K562 (cell line): ENCODE data around the gene PLCB4. TPM values are rescaled to one million over a fixed set of nuclear protein-coding genes. Genes with fewer than 3 reads are reported as not detected.

ENCODE experiments used
- ATAC-seq: fragments of 200-7000 bp; cut with Tn5 transposase; 3 replicates; pipeline ENCODE4 v1.9.1; 2020; ENCODE audit warnings: moderate library complexity
- BruUV-seq: library from RNA; stranded (reverse); fragments of 400-500 nt; replicated peaks from 2 replicates; lab custom pipeline; 2021; lab: Mats Ljungman, UMichigan
- CTCF ChIA-PET: fragments of 300-600 bp; formaldehyde crosslinking; extraction: SDS; loops from one replicate; lab custom pipeline; 2021; ENCODE audit warnings: low intra/inter-chr PET ratio; lab: Yijun Ruan, JAX
- POLR2A ChIA-PET: fragments of 300-600, 350-650 bp; sonication (Branson Sonifier 250); formaldehyde crosslinking; extraction: SDS; loops from one replicate; lab custom pipeline; 2021; ENCODE audit warnings: antibody characterized with exemption, inconsistent platforms; lab: Yijun Ruan, JAX
- DNase-seq, 4 experiments: peaks; one replicate each; pipeline versions ENCODE4 v3.0.0 to v3.0.0-alpha.2; 2011 to 2018; ENCODE audit warnings: low spot score in 3 of 4, mixed read lengths in 3 of 4; ENCODE audit errors: extremely low read depth in 1 of 4
- FAIRE-seq: peaks from 2 replicates; lab custom pipeline; 2011; peaks lifted over from hg19 to GRCh38; lab: Jason Lieb, UNC
- H2AFZ ChIP-seq: 2 replicates; pipeline ENCODE4 v1.6.0; 2011; ENCODE audit warnings: low read depth, low read length, control low read depth, inconsistent platforms
- H3K27ac ChIP-seq: fragments of 200-600 bp; 3 replicates; pipeline ENCODE4 v1.8.0; 2011; ENCODE audit warnings: low read depth, mild to moderate bottlenecking, control low read depth, inconsistent platforms, low read length, moderate library complexity, mixed read lengths; ENCODE audit errors: extremely low read depth
- H3K27me3 ChIP-seq, 2 experiments: fragments of 300-600 bp in 1 of 2; 2 replicates in 1 of 2; 3 replicates in 1 of 2; pipeline versions ENCODE4 v1.6.0 to v1.8.0; 2011; ENCODE audit warnings: inconsistent platforms in 2 of 2, low read length in 2 of 2, mild to moderate bottlenecking in 1 of 2, mixed read lengths in 1 of 2, moderate library complexity in 1 of 2; ENCODE audit not compliant: control insufficient read depth in 2 of 2, insufficient read depth in 2 of 2
- H3K36me3 ChIP-seq: fragments of 300-600 bp; 3 replicates; pipeline ENCODE4 v1.8.0; 2011; ENCODE audit warnings: mild to moderate bottlenecking, low read length, inconsistent platforms; ENCODE audit not compliant: control insufficient read depth, insufficient read depth
- H3K4me1 ChIP-seq, 2 experiments: fragments of 200-600 bp in 1 of 2; replicated peaks in 1 of 2; 2 replicates in 1 of 2; 3 replicates in 1 of 2; pipeline versions ENCODE4 v1.5.1 to v1.8.0; 2011; ENCODE audit warnings: inconsistent platforms in 2 of 2, low read length in 2 of 2, mild to moderate bottlenecking in 1 of 2, mixed read lengths in 1 of 2, moderate library complexity in 1 of 2; ENCODE audit not compliant: control insufficient read depth in 2 of 2, insufficient read depth in 2 of 2
- H3K4me2 ChIP-seq: 2 replicates; pipeline ENCODE4 v1.6.1; 2011; ENCODE audit warnings: low read length, control low read depth, inconsistent platforms, mixed read lengths; ENCODE audit not compliant: insufficient read depth
- H3K4me3 ChIP-seq: fragments of 200-600 bp; sonication (generic), shearing (Covaris generic); 2 replicates; pipeline ENCODE4 v1.5.1; 2016; ENCODE audit warnings: control low read depth, inconsistent platforms
- H3K79me2 ChIP-seq: fragments of 200-600 bp; 3 replicates; pipeline ENCODE4 v1.8.0; 2011; ENCODE audit warnings: low read length, inconsistent platforms; ENCODE audit not compliant: control insufficient read depth, insufficient read depth
- H3K9ac ChIP-seq, 2 experiments: 2 replicates each; pipeline versions ENCODE4 v1.6.0 to v1.6.1; 2011; ENCODE audit warnings: low read depth in 2 of 2, low read length in 2 of 2, control low read depth in 1 of 2, inconsistent platforms in 1 of 2, mild to moderate bottlenecking in 1 of 2, mixed read lengths in 1 of 2; ENCODE audit not compliant: insufficient read depth in 1 of 2
- H3K9me1 ChIP-seq: one replicate; pipeline ENCODE4 v1.6.0; 2011; ENCODE audit warnings: inconsistent platforms, mild to moderate bottlenecking, low read length, moderate library complexity; ENCODE audit not compliant: control insufficient read depth, insufficient read depth
- H3K9me3 ChIP-seq: replicated peaks from 2 replicates; pipeline ENCODE4 v1.5.1; 2011; ENCODE audit warnings: low read depth, low read length, inconsistent platforms; ENCODE audit not compliant: control insufficient read depth, insufficient read depth
- H4K20me1 ChIP-seq: replicated peaks from 2 replicates; pipeline ENCODE4 v1.6.1; 2011; ENCODE audit warnings: low read length, inconsistent platforms, mixed read lengths; ENCODE audit not compliant: control insufficient read depth, insufficient read depth
- HLTF ChIP-seq: fragments of 450-650 bp; IDR thresholded peaks from 2 replicates; pipeline ENCODE4 v1.6.1; 2016
- ID3 ChIP-seq, 2 experiments: fragments of 250-450 bp in 1 of 2; fragments of 450-650 bp in 1 of 2; sonication (Bioruptor Pico) in 1 of 2; IDR thresholded peaks; 2 replicates each; pipeline versions ENCODE4 v1.6.1 to v1.8.0; 2016 to 2021; ENCODE audit warnings: mild to moderate bottlenecking in 2 of 2, moderate library complexity in 2 of 2, missing compliant biosample characterization in 1 of 2, missing genetic modification characterization in 1 of 2
- RBBP5 ChIP-seq: fragments of 200-600 bp; sonication (generic); IDR thresholded peaks from 2 replicates; pipeline ENCODE4 v1.6.1; 2012; ENCODE audit warnings: borderline replicate concordance, mild to moderate bottlenecking, low read length, control low read depth, inconsistent platforms; ENCODE audit not compliant: insufficient read depth, poor library complexity, severe bottlenecking
- RHOXF2B ChIP-seq: fragments of 250-450 bp; sonication (Bioruptor Pico); conservative IDR thresholded peaks from 2 replicates; pipeline ENCODE4 v1.5.1; 2021
- THAP7 ChIP-seq: fragments of 250-450 bp; sonication (Bioruptor Pico); IDR thresholded peaks from 2 replicates; pipeline ENCODE4 v1.5.0; 2021
- ZBTB11 ChIP-seq, 3 experiments: fragments of 200-800 bp in 1 of 3; fragments of 250-450 bp in 1 of 3; fragments of 450-650 bp in 1 of 3; sonication (Bioruptor Pico) in 1 of 3; sonication (Bioruptor generic) in 1 of 3; formaldehyde crosslinking in 1 of 3; IDR thresholded peaks; 2 replicates each; pipeline versions ENCODE4 v1.6.1 to v1.8.0; 2016 to 2022; ENCODE audit warnings: mild to moderate bottlenecking in 2 of 3, missing genetic modification characterization in 2 of 3, missing compliant biosample characterization in 1 of 3, moderate library complexity in 1 of 3
- ZBTB43 ChIP-seq: sonication (generic); formaldehyde crosslinking; IDR thresholded peaks from 2 replicates; pipeline ENCODE4 v1.8.0; 2023; ENCODE audit warnings: mild to moderate bottlenecking, missing genetic modification reagents
- WGBS: fragments of 100-300 bp; shearing (Covaris generic); methylation state at CpG from one replicate; pipeline ENCODE4 v1.1.6; 2016; ENCODE audit warnings: low coverage, mixed read lengths; ENCODE audit not compliant: insufficient coverage; ENCODE audit errors: missing lambda C conversion rate; 5-methylcytosine and 5-hydroxymethylcytosine counted together
- in situ Hi-C: fragments of 300-500 bp; cut with MboI; formaldehyde crosslinking; loops from 4 replicates; pipeline ENCODE4 v1.15.0; 2018; ENCODE audit warnings: inconsistent platforms, mixed read lengths
- intact Hi-C: fragments of 100-400 bp; cut with micrococcal nuclease; formaldehyde crosslinking; loops from 2 replicates; pipeline ENCODE4 v1.14.2; 2022
- polyA plus RNA-seq, 8 experiments: library from polyadenylated mRNA; depleted of rRNA in 4 of 8; stranded (reverse) in 5 of 8; unstranded in 3 of 8; fragments of >200 nt; fragmentation: Nextera tagmentation in 2 of 8; fragmentation: Illumina TruSeq in 1 of 8; extraction: Ambion mirVana in 2 of 8; extraction: Trizol in 1 of 8; gene quantifications; 2 replicates each; pipeline versions ENCODE4 v1.2.1 to v1.2.3, GENCODE V29; 2011 to 2014; ENCODE audit warnings: inconsistent platforms in 1 of 8, missing spikeins in 1 of 8
- total RNA-seq, 7 experiments: library from RNA; depleted of rRNA in 6 of 7; stranded (reverse); fragments of >200 nt in 6 of 7; fragmentation: Illumina TruSeq in 2 of 7; extraction: Trizol in 2 of 7; gene quantifications; 2 replicates each; pipeline versions ENCODE4 v1.2.1 to v1.2.3, GENCODE V29; 2011 to 2021; ENCODE audit warnings: low replicate concordance in 1 of 7

The PLCB4 gene
- total and polyA plus RNA-seq, 9 of the 15 experiments (the other 6 are each of a cell fraction or from before 2014, with no cell fraction given) = 0.20 to 2.9 (median 0.52) TPM

- Histone ChIP-seq H3K9me1 (no peaks in the 10 kb centered on the region), H3K27ac (no peak overlapping the region), H3K9me3 (no peaks in the 10 kb centered on the region), H3K4me1 (no peaks in the 10 kb centered on the region), H3K9ac (no peak overlapping the region), H3K79me2 (no peaks in the 10 kb centered on the region), H2AFZ (no peak overlapping the region), H4K20me1 (no peaks in the 10 kb centered on the region), H3K27me3 (no peaks in the 10 kb centered on the region), H3K36me3 (no peaks in the 10 kb centered on the region), H3K4me3 (no peak overlapping the region), H3K4me2 (no peak overlapping the region)
- FAIRE-seq (no peak), DNase-seq (no peak), ATAC-seq (no peak)
- WGBS = 2% methylated on average over 4 of the region's 4 CpGs
- in situ Hi-C loops = no loop called here
- ChIA-PET POLR2A (no interaction called here), CTCF (no interaction called here)
- no peak for TF ChIP-seq RHOXF2B (CRISPR knock-in tag)
- intact Hi-C loops = no loop called here
- BruUV-seq = no TSS peak
These were observed 167.6 kb downstream of the PLCB4 start for GRCh38 chr20:9236458-9236857.

- Histone ChIP-seq H3K4me1 (no peaks in the 10 kb centered on the region), H3K79me2 (no peaks in the 10 kb centered on the region), H4K20me1 (no peaks in the 10 kb centered on the region), H3K4me3 (no peak overlapping the region), H3K9me1 (no peaks in the 10 kb centered on the region), H3K36me3 (no peaks in the 10 kb centered on the region), H3K9ac (no peak overlapping the region), H3K27ac (no peak overlapping the region), H3K9me3 (no peaks in the 10 kb centered on the region), H3K27me3 (no peaks in the 10 kb centered on the region), H2AFZ (no peak overlapping the region), H3K4me2 (no peak overlapping the region)
- in situ Hi-C loops = no loop called here
- ATAC-seq (no peak), FAIRE-seq (no peak), DNase-seq (no peak)
- intact Hi-C loops = no loop called here
- no TSS peak for BruUV-seq
- ChIA-PET CTCF (no interaction called here), POLR2A (no interaction called here)
- TF ChIP-seq ZBTB11 (CRISPR knock-in tag; IDR thresholded peaks at IDR 0.05) (no peak), ZBTB43 (CRISPR knock-in tag) (no peak), THAP7 (CRISPR knock-in tag) (no peak), RBBP5 (no peak), ID3 (CRISPR knock-in tag; IDR thresholded peaks at IDR 0.05) (no peak), ID3 (tag; IDR thresholded peaks at IDR 0.05) (no peak), HLTF (no peak)
These were observed 172.4 kb downstream of the PLCB4 start for GRCh38 chr20:9241232-9241692.
